HAP-1 (cell line): Measurements from ENCODE around the gene GRIK3.
A peak's percentile ranks its signal among the peaks of the same experiment; 100 is the strongest.

Source experiments
- DNase-seq, 2 experiments: peaks; one replicate each; pipeline ENCODE4 v3.0.0-alpha.2; 2016 to 2020; ENCODE audit warnings: low spot score in 2 of 2
- H3K27me3 ChIP-seq: fragments of 250-450 bp; sonication (Bioruptor Pico); 2 replicates; pipeline ENCODE4 v1.5.1; 2020; ENCODE audit warnings: low read depth, mild to moderate bottlenecking, moderate library complexity
- H3K36me3 ChIP-seq: fragments of 250-450 bp; sonication (Bioruptor Pico); replicated peaks from 2 replicates; pipeline ENCODE4 v1.5.1; 2020; ENCODE audit warnings: mild to moderate bottlenecking
- H3K4me1 ChIP-seq: fragments of 250-450 bp; sonication (Bioruptor Pico); 2 replicates; pipeline ENCODE4 v1.5.1; 2020; ENCODE audit warnings: mild to moderate bottlenecking
- H3K4me3 ChIP-seq: fragments of 250-450 bp; sonication (Bioruptor Pico); 2 replicates; pipeline ENCODE4 v1.5.1; 2020; ENCODE audit warnings: mild to moderate bottlenecking, moderate library complexity
- H3K9me3 ChIP-seq: fragments of 250-450 bp; sonication (Bioruptor Pico); 2 replicates; pipeline ENCODE4 v1.5.1; 2020; ENCODE audit warnings: mild to moderate bottlenecking, moderate library complexity
- in situ Hi-C: fragments of 300-500 bp; cut with MboI; formaldehyde crosslinking; loops from 3 replicates; pipeline ENCODE4 v1.14.3; 2020; ENCODE audit warnings: low sequenced_read_pairs, inconsistent platforms, mixed read lengths

The GRIK3 gene

DNA sequence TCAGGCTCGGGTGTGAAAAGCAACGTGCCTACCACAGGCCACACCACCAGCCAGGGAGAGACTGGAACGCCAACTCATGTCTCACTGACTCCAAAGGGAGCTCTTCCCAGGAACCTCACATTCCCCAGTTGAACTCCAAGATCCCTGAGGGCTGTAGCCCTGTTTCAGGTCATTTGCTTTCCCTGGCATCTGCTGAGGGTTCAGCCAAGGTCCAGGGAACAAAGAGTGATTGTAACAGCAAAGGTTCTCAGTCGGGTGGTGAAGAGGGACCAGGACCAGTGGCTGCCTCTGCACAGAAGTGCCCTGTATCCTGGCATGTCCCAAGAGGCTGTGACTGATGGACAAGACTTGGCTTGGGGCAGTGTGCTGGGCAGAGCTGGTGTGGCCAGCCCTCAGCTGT lies 42.8 kb downstream of the GRIK3 start:
- Histone ChIP-seq H3K9me3 (no peaks in the 10 kb centered on the region), H3K27me3 (no peaks in the 10 kb centered on the region), H3K4me3 (no peak overlapping the region), H3K4me1 (no peaks in the 10 kb centered on the region), H3K36me3 (no peaks in the 10 kb centered on the region)
- no peak for DNase-seq
- in situ Hi-C loops = no loop called here

DNA sequence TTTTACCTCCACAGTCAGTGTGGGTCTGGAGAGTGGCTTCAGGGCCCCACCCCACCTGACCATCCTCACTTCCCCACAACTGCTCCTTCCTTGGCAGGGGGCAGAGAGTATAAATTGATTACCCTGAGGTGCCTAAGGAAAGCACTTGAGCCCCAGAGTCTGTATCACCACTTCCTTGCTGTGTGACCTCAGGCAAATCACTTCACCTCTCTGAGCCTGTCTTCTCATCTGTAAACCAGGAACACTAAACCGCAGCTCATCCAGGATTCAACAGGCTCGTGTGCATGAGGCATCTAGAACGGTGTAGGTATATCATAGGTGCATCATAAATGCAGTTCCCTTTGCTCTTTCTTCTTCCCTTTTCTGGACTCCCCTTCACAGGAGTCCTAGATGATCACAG lies 43.4 kb downstream of the GRIK3 start:
- H3K4me1 ChIP-seq = no peaks in the 10 kb centered on the region
- no peak overlapping the region for H3K4me3 ChIP-seq
- no peak for DNase-seq
- H3K9me3 ChIP-seq = no peaks in the 10 kb centered on the region
- no peaks in the 10 kb centered on the region for H3K27me3 ChIP-seq
- in situ Hi-C loops = no loop called here
- H3K36me3 ChIP-seq = no peaks in the 10 kb centered on the region

DNA sequence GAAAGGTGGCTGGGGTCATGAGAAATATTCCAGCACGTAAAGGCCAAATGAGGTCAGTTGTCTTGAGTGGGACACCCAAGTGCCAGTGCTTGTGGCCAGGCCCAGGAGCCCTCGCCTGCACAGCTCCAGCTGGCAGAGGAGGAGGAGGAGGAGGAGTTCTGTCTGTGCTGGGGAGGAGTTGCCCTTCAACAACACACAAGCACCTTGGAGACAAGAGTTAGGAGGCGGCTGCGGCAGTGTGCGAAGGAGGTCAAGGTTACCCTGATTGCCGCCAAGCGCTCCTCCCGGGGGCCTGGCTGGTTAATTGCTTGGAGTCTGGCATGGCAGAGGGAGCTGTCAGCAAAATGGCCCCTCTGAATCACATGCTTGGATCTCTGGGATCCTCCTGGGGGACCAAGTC lies 45.1 kb downstream of the GRIK3 start:
- Histone ChIP-seq H3K27me3 (no peaks in the 10 kb centered on the region; the same call in 1 of the 2 replicates), H3K36me3 (no peaks in the 10 kb centered on the region), H3K4me3 (no peak overlapping the region), H3K9me3 (no peaks in the 10 kb centered on the region), H3K4me1 (no peaks in the 10 kb centered on the region)
- no peak for DNase-seq
- in situ Hi-C loops = no loop called here

DNA sequence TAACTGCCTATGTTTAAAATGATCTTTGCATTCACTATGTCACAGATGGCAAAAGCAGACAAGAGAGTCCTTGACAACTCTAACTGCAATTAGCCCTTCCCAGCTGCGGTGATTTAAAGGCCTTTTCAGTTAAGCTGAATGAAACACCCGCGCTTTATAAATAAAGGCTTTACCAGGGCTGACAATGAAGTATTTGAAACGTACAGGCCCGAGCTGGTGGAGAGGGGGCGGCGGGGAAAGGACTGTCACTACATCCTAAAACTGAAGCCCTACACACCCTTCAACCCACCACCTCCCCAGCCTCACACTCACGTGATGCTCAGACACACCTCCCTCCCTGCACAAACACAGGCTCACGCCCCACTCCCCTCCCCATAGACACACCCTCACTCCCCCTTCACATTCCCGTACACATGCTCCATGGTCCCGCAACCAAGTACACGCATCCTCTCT lies 45.5 kb downstream of the GRIK3 start:
- H3K36me3 ChIP-seq = no peaks in the 10 kb centered on the region
- no peaks in the 10 kb centered on the region for H3K9me3 ChIP-seq
- H3K4me1 ChIP-seq = no peaks in the 10 kb centered on the region
- in situ Hi-C loops = no loop called here
- no peaks in the 10 kb centered on the region; the same call in 1 of the 2 replicates for H3K27me3 ChIP-seq
- H3K4me3 ChIP-seq = no peak overlapping the region
- peak; percentile 13 for DNase-seq

DNA sequence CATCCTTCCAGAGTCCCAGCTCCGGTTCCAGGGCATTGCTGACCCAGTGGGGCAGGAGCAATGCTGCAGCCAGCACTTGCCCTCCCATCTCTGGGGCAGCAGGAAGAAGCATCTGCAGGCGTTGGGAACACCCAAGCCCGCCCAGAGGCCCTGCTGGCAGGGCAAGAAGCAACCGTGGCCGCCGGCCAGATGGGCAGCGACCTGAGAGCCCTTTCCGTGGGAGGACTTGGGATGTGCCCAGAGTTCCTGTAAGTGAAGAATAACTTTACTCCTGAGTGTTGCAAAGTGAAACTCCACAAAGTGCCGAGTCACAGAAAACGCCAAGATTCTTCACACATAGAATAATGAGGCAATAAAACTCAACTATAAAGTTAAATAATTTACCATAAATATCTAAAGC lies 46.0 kb downstream of the GRIK3 start:
- Histone ChIP-seq H3K9me3 (no peaks in the 10 kb centered on the region), H3K36me3 (no peaks in the 10 kb centered on the region), H3K27me3 (no peaks in the 10 kb centered on the region; the same call in 1 of the 2 replicates), H3K4me1 (no peaks in the 10 kb centered on the region), H3K4me3 (no peak overlapping the region)
- no peak for DNase-seq
- in situ Hi-C loops = no loop called here

DNA sequence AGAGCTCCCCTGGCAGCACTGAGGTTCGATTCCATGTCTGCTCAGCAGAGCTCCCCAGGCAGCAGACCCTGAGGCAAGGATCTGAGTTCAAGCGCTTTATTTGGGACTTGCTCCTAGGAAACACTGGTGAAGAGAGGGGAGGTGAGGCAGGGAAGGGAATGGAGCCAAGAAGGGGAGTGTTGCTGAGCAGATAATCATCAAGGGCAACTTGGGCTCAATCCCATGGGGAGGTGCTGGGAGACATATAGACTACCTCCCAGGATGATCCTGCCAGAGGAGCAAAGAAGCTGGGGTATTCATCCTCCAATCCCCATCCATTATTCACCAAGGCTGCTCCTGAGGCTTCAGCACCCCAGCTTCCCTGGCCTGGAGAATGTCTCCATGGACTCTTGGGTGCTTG lies 47.0 kb downstream of the GRIK3 start:
- no peak for DNase-seq
- in situ Hi-C loops = no loop called here

DNA sequence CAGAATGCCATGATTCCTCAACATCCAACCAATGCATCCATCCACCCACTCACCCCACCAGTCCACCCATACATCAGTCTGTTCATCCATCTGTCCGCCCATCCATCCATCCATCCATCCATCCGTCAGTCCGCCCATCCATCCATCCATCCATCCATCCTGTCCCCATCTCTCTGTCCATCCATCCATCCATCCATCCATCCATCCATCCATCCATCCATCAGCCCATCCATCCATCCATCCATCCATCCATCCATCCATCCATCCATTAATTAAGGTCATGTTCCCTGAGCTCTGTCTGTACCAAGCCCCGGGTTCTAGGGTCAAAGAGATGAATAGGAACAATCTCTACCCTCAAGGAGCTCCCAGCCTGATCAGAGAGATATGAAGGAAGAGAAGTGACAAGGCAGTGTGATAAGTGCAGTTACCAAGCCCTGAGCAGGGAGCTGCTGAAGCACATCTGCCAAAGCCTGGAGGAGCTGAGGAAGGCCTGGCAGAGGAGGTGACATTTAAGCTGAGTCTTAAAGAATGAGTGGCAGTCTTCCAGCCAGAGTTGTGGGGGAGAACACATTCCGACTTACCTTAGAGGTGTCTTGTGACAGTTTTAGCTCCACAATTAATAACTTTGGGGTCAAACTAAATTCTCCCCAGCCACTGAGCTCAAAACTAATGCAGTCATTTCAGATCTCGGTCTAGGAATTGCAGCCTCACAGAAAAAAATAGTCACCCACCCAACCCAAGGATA lies 47.9 kb downstream of the GRIK3 start:
- DNase-seq = no peak
- H3K36me3 ChIP-seq = no peaks in the 10 kb centered on the region
- H3K9me3 ChIP-seq = no peaks in the 10 kb centered on the region
- H3K27me3 ChIP-seq = no peaks in the 10 kb centered on the region; the same call in 1 of the 2 replicates
- in situ Hi-C loops = no loop called here
- H3K4me1 ChIP-seq = no peaks in the 10 kb centered on the region
- no peak overlapping the region for H3K4me3 ChIP-seq

More for the DNA sequence above, 47.0 kb downstream of the GRIK3 start:
- no peaks in the 10 kb centered on the region for H3K4me1 ChIP-seq
- H3K4me3 ChIP-seq = no peak overlapping the region
- H3K9me3 ChIP-seq = no peaks in the 10 kb centered on the region
- H3K27me3 ChIP-seq = no peaks in the 10 kb centered on the region; the same call in 1 of the 2 replicates
- H3K36me3 ChIP-seq = no peaks in the 10 kb centered on the region

GRCh38 chr1:36984675-36985074 lies 49.6 kb downstream of the GRIK3 start:
- H3K9me3 ChIP-seq = no peaks in the 10 kb centered on the region
- H3K27me3 ChIP-seq = no peaks in the 10 kb centered on the region; the same call in 1 of the 2 replicates
- DNase-seq = no peak
- in situ Hi-C loops = no loop called here
- no peak overlapping the region for H3K4me3 ChIP-seq
- no peaks in the 10 kb centered on the region for H3K36me3 ChIP-seq
- H3K4me1 ChIP-seq = no peaks in the 10 kb centered on the region

GRCh38 chr1:36984026-36984425 lies 50.3 kb downstream of the GRIK3 start:
- Histone ChIP-seq H3K27me3 (no peaks in the 10 kb centered on the region; the same call in 1 of the 2 replicates), H3K36me3 (no peaks in the 10 kb centered on the region), H3K4me1 (no peaks in the 10 kb centered on the region), H3K9me3 (no peaks in the 10 kb centered on the region), H3K4me3 (no peak overlapping the region)
- in situ Hi-C loops = no loop called here
- DNase-seq = no peak

GRCh38 chr1:36982709-36983108 lies 51.6 kb downstream of the GRIK3 start:
- in situ Hi-C loops = no loop called here
- Histone ChIP-seq H3K9me3 (no peaks in the 10 kb centered on the region), H3K27me3 (no peaks in the 10 kb centered on the region; the same call in 1 of the 2 replicates), H3K4me3 (no peak overlapping the region), H3K4me1 (peaks cover 2% of the 10 kb centered on the region; the same call in 1 of the 2 replicates), H3K36me3 (no peaks in the 10 kb centered on the region)
- no peak for DNase-seq

DNA sequence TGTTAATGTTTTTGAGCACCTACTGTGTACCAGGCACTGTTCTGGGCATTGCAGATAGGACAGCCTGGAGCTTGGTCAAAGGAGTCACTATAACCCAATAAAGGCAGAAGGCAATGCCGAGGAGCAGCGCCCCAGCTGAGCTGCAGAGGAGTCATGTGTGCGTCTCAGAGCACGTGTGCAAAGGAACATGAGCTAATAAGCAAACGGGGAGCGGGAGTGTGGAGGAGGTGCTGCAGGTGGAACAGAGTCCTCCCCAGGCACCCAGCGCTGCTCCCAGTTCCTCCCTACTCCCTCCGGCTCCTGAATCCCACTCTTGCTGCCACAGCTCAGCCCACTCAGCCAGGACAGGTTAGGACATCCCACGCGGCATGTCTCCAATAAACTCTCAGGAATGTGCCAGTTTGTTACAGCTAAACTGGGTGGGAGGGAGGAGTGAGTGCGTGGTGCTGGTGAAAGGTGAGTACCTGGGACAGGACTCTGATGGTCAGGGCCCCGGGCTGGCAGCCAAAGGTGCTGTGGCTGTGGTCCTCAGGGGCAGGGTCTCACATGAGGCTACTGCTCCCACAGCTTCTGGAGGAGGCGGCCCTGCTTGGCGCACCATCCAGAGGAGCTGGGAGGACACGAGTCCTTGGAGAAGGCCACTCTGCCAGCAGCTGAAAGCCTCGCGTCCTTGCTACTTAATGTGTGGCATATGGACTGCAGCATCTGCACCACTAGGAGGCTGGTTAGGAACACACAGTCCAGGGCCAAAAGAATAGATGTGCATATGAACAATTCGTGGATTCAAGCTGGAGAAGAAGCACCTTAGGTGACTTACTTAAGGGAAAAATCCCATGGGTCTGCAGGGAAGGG lies 52.3 kb downstream of the GRIK3 start:
- H3K4me3 ChIP-seq = no peak overlapping the region
- in situ Hi-C loops = no loop called here
- H3K9me3 ChIP-seq = no peaks in the 10 kb centered on the region
- H3K4me1 ChIP-seq = peaks cover 2% of the 10 kb centered on the region; the same call in 1 of the 2 replicates
- H3K36me3 ChIP-seq = no peaks in the 10 kb centered on the region
- DNase-seq = no peak
- H3K27me3 ChIP-seq = no peaks in the 10 kb centered on the region; the same call in 1 of the 2 replicates

- Histone ChIP-seq H3K4me1 (peaks cover 2% of the 10 kb centered on the region; the same call in 1 of the 2 replicates), H3K9me3 (no peaks in the 10 kb centered on the region), H3K27me3 (no peaks in the 10 kb centered on the region; the same call in 1 of the 2 replicates), H3K4me3 (no peak overlapping the region), H3K36me3 (no peaks in the 10 kb centered on the region)
- in situ Hi-C loops = no loop called here
- no peak for DNase-seq
These were observed 53.2 kb downstream of the GRIK3 start for GRCh38 chr1:36981126-36981525.

- peak; percentile 55 to 70 for DNase-seq
- in situ Hi-C loops = no loop called here
- Histone ChIP-seq H3K9me3 (no peaks in the 10 kb centered on the region), H3K4me3 (no peak overlapping the region), H3K27me3 (no peaks in the 10 kb centered on the region), H3K36me3 (no peaks in the 10 kb centered on the region), H3K4me1 (peaks cover 2% of the 10 kb centered on the region; the same call in 1 of the 2 replicates)
These were observed 56.4 kb downstream of the GRIK3 start for GRCh38 chr1:36977731-36978406.
